ENCODE results near the gene INTS3. TPM values are rescaled to one million over a fixed set of nuclear protein-coding genes. Genes with fewer than 3 reads are reported as not detected.

Gene INTS3
- total RNA-seq, 1 experiment from 2014 or later, result 39.0 TPM

GRCh38 chr1:153816283-153816889 lies 88.5 kb downstream of the INTS3 start:
- no peak overlapping the region for H3K27ac Mint-ChIP-seq (ENCODE audit: unreplicated experiment)
- no peaks in the 10 kb centered on the region for H3K4me1 Mint-ChIP-seq (ENCODE audit: low read depth, unreplicated experiment)
- H3K27me3 Mint-ChIP-seq (ENCODE audit: insufficient read depth, unreplicated experiment), result no peaks in the 10 kb centered on the region
- no TSS peak for BruUV-seq (replicated peaks)
- H3K36me3 ChIP-seq (ENCODE audit: control insufficient read depth, insufficient read depth, low read length), result peaks cover 2% of the 10 kb centered on the region
- intact Hi-C loops (cut with micrococcal nuclease; ENCODE audit: unreplicated experiment), result no loop called here
- DNase-seq, result no peak
- H3K36me3 Mint-ChIP-seq (ENCODE audit: insufficient read depth, unreplicated experiment), result peaks cover 73% of the 10 kb centered on the region
- POLR2A ChIA-PET, result no interaction called here
- no peak for TF ChIP-seq CTCF (IDR thresholded peaks at IDR 0.05; ENCODE audit: insufficient read depth in 1 of 2, low read depth in 1 of 2, low read length in 1 of 2, severe bottlenecking in 1 of 2, unreplicated experiment in 1 of 2)
- no peak overlapping the region for H3K4me3 ChIP-seq (ENCODE audit: low read depth, low read length)
- CTCF ChIA-PET, result interaction anchor here (1.0 kb wide), 1 partner anchor 170 kb away, joined by 3 read pairs; the partner anchor contains the start of gene RAB13
- no peaks in the 10 kb centered on the region for H3K27me3 ChIP-seq (replicated peaks; ENCODE audit: control insufficient read depth, insufficient read depth, low read length)
- no peaks in the 10 kb centered on the region for H3K9me3 ChIP-seq
- no peak overlapping the region for H3K4me3 Mint-ChIP-seq (ENCODE audit: unreplicated experiment)
- no peaks in the 10 kb centered on the region for H3K9me3 Mint-ChIP-seq (ENCODE audit: unreplicated experiment)
- no peaks in the 10 kb centered on the region for H3K4me1 ChIP-seq

- no peaks in the 10 kb centered on the region for H3K4me1 Mint-ChIP-seq (ENCODE audit: low read depth, unreplicated experiment)
- Histone ChIP-seq H3K27me3 (replicated peaks; ENCODE audit: control insufficient read depth, insufficient read depth, low read length) (no peaks in the 10 kb centered on the region), H3K4me3 (ENCODE audit: low read depth, low read length) (no peak overlapping the region), H3K36me3 (ENCODE audit: control insufficient read depth, insufficient read depth, low read length) (peaks cover 2% of the 10 kb centered on the region), H3K4me1 (no peaks in the 10 kb centered on the region), H3K9me3 (no peaks in the 10 kb centered on the region)
- POLR2A ChIA-PET, result no interaction called here
- H3K27me3 Mint-ChIP-seq (ENCODE audit: insufficient read depth, unreplicated experiment), result no peaks in the 10 kb centered on the region
- intact Hi-C loops (cut with micrococcal nuclease; ENCODE audit: unreplicated experiment), result no loop called here
- H3K4me3 Mint-ChIP-seq (ENCODE audit: unreplicated experiment), result no peak overlapping the region
- DNase-seq, result no peak
- no peak overlapping the region for H3K27ac Mint-ChIP-seq (ENCODE audit: unreplicated experiment)
- BruUV-seq (replicated peaks), result no TSS peak
- no peaks in the 10 kb centered on the region for H3K9me3 Mint-ChIP-seq (ENCODE audit: unreplicated experiment)
- CTCF ChIA-PET, result no interaction called here
- TF ChIP-seq CTCF (IDR thresholded peaks at IDR 0.05; ENCODE audit: insufficient read depth in 1 of 2, low read depth in 1 of 2, low read length in 1 of 2, severe bottlenecking in 1 of 2, unreplicated experiment in 1 of 2), result no peak
- H3K36me3 Mint-ChIP-seq (ENCODE audit: insufficient read depth, unreplicated experiment), result peaks cover 60% of the 10 kb centered on the region
Observed at GRCh38 chr1:153818876-153819275, 91.0 kb downstream of the INTS3 start.

Small RNA genes within 50 kb of the gene (microRNA-seq; reads per million reads assigned to microRNA genes)
- not detected for gene MIR8083

Other genes with a start within 250 kb of the INTS3 start
- gene S100A6, start 192.1 kb upstream of the INTS3 start, total RNA-seq (2022), result 416 and 432 TPM in 2 replicates
- not detected in 2 replicates for gene S100A5, start 187.1 kb upstream of the INTS3 start, total RNA-seq (2022)
- 53.6 and 54.4 TPM in 2 replicates for gene S100A4, start 182.2 kb upstream of the INTS3 start, total RNA-seq (2022)
- 0.61 and 0.84 TPM in 2 replicates for gene S100A3, start 178.8 kb upstream of the INTS3 start, total RNA-seq (2022)
- gene S100A2, start 162.2 kb upstream of the INTS3 start, total RNA-seq (2022), result 2.4 and 3.0 TPM in 2 replicates
- gene S100A16, start 114.9 kb upstream of the INTS3 start, total RNA-seq (2022), result 220 and 243 TPM in 2 replicates
- gene S100A14, start 111.7 kb upstream of the INTS3 start, total RNA-seq (2022), result 510 and 624 TPM in 2 replicates
- 198 and 238 TPM in 2 replicates for gene S100A13, start 100.5 kb upstream of the INTS3 start, total RNA-seq (2022)
- 12.6 and 18.1 TPM in 2 replicates for gene S100A1, start 99.6 kb upstream of the INTS3 start, total RNA-seq (2022)
- gene CHTOP, start 94.0 kb upstream of the INTS3 start, total RNA-seq (2022), result 85.1 and 90.6 TPM in 2 replicates
- gene SNAPIN, start 69.3 kb upstream of the INTS3 start, total RNA-seq (2022), result 32.8 and 34.1 TPM in 2 replicates
- 287 and 289 TPM in 2 replicates for gene ILF2, start 57.1 kb upstream of the INTS3 start, total RNA-seq (2022)
- 1.4 and 2.0 TPM in 2 replicates for gene NPR1, start 49.4 kb upstream of the INTS3 start, total RNA-seq (2022)
- 22.8 and 27.2 TPM in 2 replicates for gene SLC27A3, start 47.4 kb downstream of the INTS3 start, total RNA-seq (2022)
- gene GATAD2B, start 194.9 kb downstream of the INTS3 start, total RNA-seq (2022), result 38.0 and 42.6 TPM in 2 replicates
- 78.2 and 79.0 TPM in 2 replicates for gene DENND4B, start 218.7 kb downstream of the INTS3 start, total RNA-seq (2022)
- 24.4 and 30.8 TPM in 2 replicates for gene CRTC2, start 230.6 kb downstream of the INTS3 start, total RNA-seq (2022)
- 135 and 150 TPM in 2 replicates for gene SLC39A1, start 235.5 kb downstream of the INTS3 start, total RNA-seq (2022)
- gene CREB3L4, start 239.9 kb downstream of the INTS3 start, total RNA-seq (2022), result 9.0 and 9.8 TPM in 2 replicates
- 123 and 124 TPM in 2 replicates for gene JTB, start 249.6 kb downstream of the INTS3 start, total RNA-seq (2022)